ENCODE results near the gene TSEN15. TPM values are rescaled to one million over a fixed set of nuclear protein-coding genes. Genes with fewer than 3 reads are reported as not detected.

The TSEN15 gene
- total and polyA plus RNA-seq, 9 of the 15 experiments (the other 6 are each of a cell fraction or from before 2014, with no cell fraction given) = 25.6 to 121 (median 91.3) TPM

DNA sequence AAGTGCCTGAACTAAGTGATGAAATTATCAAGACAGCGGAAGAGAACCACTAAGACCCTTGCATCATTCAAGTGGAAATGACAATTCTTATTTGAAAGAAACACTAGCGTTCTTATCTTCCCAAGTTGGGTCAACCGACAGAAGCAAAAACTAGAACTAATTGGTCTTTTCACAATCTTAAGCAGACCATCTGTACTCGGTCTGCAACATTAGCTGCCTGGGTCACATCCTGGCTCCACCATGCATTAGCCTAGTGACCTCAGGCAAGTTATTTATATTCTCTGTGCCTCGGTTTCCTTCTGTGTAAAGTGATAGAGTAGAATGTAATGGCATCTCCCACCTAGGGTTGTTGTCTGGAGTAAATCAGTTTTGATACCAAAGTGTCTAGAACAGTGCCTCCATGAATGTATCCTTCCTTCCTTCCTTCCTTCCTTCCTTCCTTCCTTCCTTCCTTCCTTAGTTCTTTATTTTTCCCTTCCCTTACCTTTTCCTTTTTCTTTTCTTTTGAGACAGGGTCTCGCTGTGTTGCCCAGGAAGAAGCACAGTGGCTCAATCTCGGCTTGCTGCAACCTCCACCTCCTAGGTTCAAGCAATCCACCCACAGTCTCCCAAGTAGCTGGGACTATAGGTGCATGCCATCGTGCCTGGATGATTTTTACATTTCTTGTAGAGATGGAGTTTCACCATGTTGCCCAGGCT, 20.0 kb upstream of the TSEN15 start (continued):
- 0 out of 2 replicates have a peak, but pooled peaks have one; percentile 5 for TF ChIP-seq RFX1 (IDR thresholded peaks at IDR 0.05)
- TF ChIP-seq ZNF133 (CRISPR knock-in tag; IDR thresholded peaks at IDR 0.05) = no peak
- no peak for TF ChIP-seq ZC3H8 (IDR thresholded peaks at IDR 0.05)
- no peak for TF ChIP-seq NUFIP1 (IDR thresholded peaks at IDR 0.05; ENCODE audit: partially characterized antibody)
- TF ChIP-seq STAT6 (CRISPR knock-in tag; IDR thresholded peaks at IDR 0.05) = no peak
- TF ChIP-seq TAF1 (IDR thresholded peaks at IDR 0.05; ENCODE audit: control insufficient read depth, extremely low read depth, insufficient read depth, low read length, severe bottlenecking) = peak; percentile 40
- TF ChIP-seq NKRF (IDR thresholded peaks at IDR 0.05; ENCODE audit: borderline replicate concordance) = peak; percentile 52; the same call in 1 of the 2 replicates
- TF ChIP-seq THRAP3 (IDR thresholded peaks at IDR 0.05; ENCODE audit: borderline replicate concordance) = peak; percentile 86
- no peak for TF ChIP-seq ZNF12 (CRISPR knock-in tag; IDR thresholded peaks at IDR 0.05)
- TF ChIP-seq ZSCAN29 (IDR thresholded peaks at IDR 0.05) = no peak
- peak; percentile 71; the same call in 1 of the 2 replicates for TF ChIP-seq CREB1 (IDR thresholded peaks at IDR 0.05)
- no peak for TF ChIP-seq CREB1 (CRISPR knock-in tag; IDR thresholded peaks at IDR 0.05)
- TF ChIP-seq BRCA1 (IDR thresholded peaks at IDR 0.05) = no peak
- no peak for TF ChIP-seq BRCA1 (CRISPR knock-in tag; IDR thresholded peaks at IDR 0.05)
- no peak for TF ChIP-seq RB1 (IDR thresholded peaks at IDR 0.05; ENCODE audit: low read depth)
- no peak for TF ChIP-seq PHF8 (IDR thresholded peaks at IDR 0.05; ENCODE audit: borderline replicate concordance, low read length)
- no peak for TF ChIP-seq SP2 (IDR thresholded peaks at IDR 0.05; ENCODE audit: extremely low read depth, low read depth, low read length, poor library complexity, severe bottlenecking)
- no peak for TF ChIP-seq TAF15 (IDR thresholded peaks at IDR 0.05; ENCODE audit: low read depth, low read length)
- TF ChIP-seq ESRRA (IDR thresholded peaks at IDR 0.05; ENCODE audit: borderline replicate concordance, low read depth) = 0 out of 2 replicates have a peak, but pooled peaks have one; percentile 52
- TF ChIP-seq FOXK1 (CRISPR knock-in tag; IDR thresholded peaks at IDR 0.05; ENCODE audit: borderline replicate concordance) = no peak
- no peak for TF ChIP-seq BRF1 (IDR thresholded peaks at IDR 0.05; ENCODE audit: borderline replicate concordance, extremely low read depth, insufficient read length)
- no peak for TF ChIP-seq SAFB2 (IDR thresholded peaks at IDR 0.05; ENCODE audit: borderline replicate concordance, low read depth, low read length, severe bottlenecking)
- TF ChIP-seq BACH1 (tag; IDR thresholded peaks at IDR 0.05) = no peak; the same call in 1 of the 2 replicates
- no peak for TF ChIP-seq HCFC1 (IDR thresholded peaks at IDR 0.05; ENCODE audit: low read depth, low read length)
- no peak for TF ChIP-seq KLF13 (tag; IDR thresholded peaks at IDR 0.05; ENCODE audit: borderline replicate concordance, low read depth)
- TF ChIP-seq NFYB (IDR thresholded peaks at IDR 0.05; ENCODE audit: extremely low read depth, insufficient read length) = no peak

All from K562 (cell line).